ENCODE results near the gene SPATA13.

The SPATA13 gene

GRCh38 chr13:24261566-24261965 is 101.0 kb downstream of the SPATA13 start:
- H3K27ac ChIP-seq = no peak overlapping the region
- no peak for TF ChIP-seq CTCF (conservative IDR thresholded peaks at IDR 0.05)

GRCh38 chr13:24263632-24264031 is 103.1 kb downstream of the SPATA13 start:
- no peak for TF ChIP-seq CTCF (conservative IDR thresholded peaks at IDR 0.05)
- no peak overlapping the region for H3K27ac ChIP-seq

GRCh38 chr13:24264976-24265375 is 104.5 kb downstream of the SPATA13 start:
- TF ChIP-seq CTCF (conservative IDR thresholded peaks at IDR 0.05) = no peak
- H3K27ac ChIP-seq = no peak overlapping the region

- H3K27ac ChIP-seq = no peak overlapping the region
- no peak for TF ChIP-seq CTCF (conservative IDR thresholded peaks at IDR 0.05)
Observed at GRCh38 chr13:24265453-24265852, 104.9 kb downstream of the SPATA13 start.

- H3K27ac ChIP-seq = no peak overlapping the region
- no peak for TF ChIP-seq CTCF (conservative IDR thresholded peaks at IDR 0.05)
Observed at GRCh38 chr13:24267274-24267673, 106.8 kb downstream of the SPATA13 start.

- H3K27ac ChIP-seq = no peak overlapping the region
- no peak for TF ChIP-seq CTCF (conservative IDR thresholded peaks at IDR 0.05)
Observed at GRCh38 chr13:24267801-24268200, 107.3 kb downstream of the SPATA13 start.

- no peak for TF ChIP-seq CTCF (conservative IDR thresholded peaks at IDR 0.05)
- no peak overlapping the region for H3K27ac ChIP-seq
Observed at GRCh38 chr13:24269821-24270220, 109.3 kb downstream of the SPATA13 start.
